ENCODE results near the gene PDLIM1. TPM values are rescaled to one million over a fixed set of nuclear protein-coding genes. Genes with fewer than 3 reads are reported as not detected.

Gene PDLIM1
- total and polyA plus RNA-seq, 8 donors = 44.1 to 120 (median 55.9) TPM

GRCh38 chr10:95264227-95265051, 26.4 kb downstream of the PDLIM1 start:
- Histone ChIP-seq H3K4me1 (peaks cover 7 to 33% (median 14%) of the 10 kb centered on the region in 3 donors), H3K27me3 (no peaks in the 10 kb centered on the region), H3K4me3 (no peak overlapping the region), H3K9me3 (no peaks in the 10 kb centered on the region), H3K36me3 (peaks cover 0 to 13% (median 3%) of the 10 kb centered on the region in 3 donors), H3K27ac (peak overlapping the region in 1 of 4 donors; percentile 7)
- intact Hi-C loops (cut with DNase I) = no loop called here
- WGBS, 2 donors = 75% methylated on average over 6 of the region's 6 CpGs
- no peak for DNase-seq
- no peak for TF ChIP-seq CTCF (IDR thresholded peaks at IDR 0.05)
- ATAC-seq = no peak
- FAIRE-seq = no peak

GRCh38 chr10:95263864-95264226, 27.0 kb downstream of the PDLIM1 start:
- intact Hi-C loops (cut with DNase I) = no loop called here
- H3K9me3 ChIP-seq = no peaks in the 10 kb centered on the region
- 83 to 90% methylated on average over 7 of the region's 7 CpGs for WGBS, 2 donors
- FAIRE-seq = no peak
- ATAC-seq = no peak
- TF ChIP-seq CTCF (IDR thresholded peaks at IDR 0.05) = no peak
- no peak overlapping the region for H3K27ac ChIP-seq
- no peak overlapping the region for H3K4me3 ChIP-seq
- peaks cover 0 to 15% (median 3%) of the 10 kb centered on the region in 3 donors for H3K36me3 ChIP-seq
- peaks cover 7 to 33% (median 14%) of the 10 kb centered on the region in 3 donors for H3K4me1 ChIP-seq
- H3K27me3 ChIP-seq = no peaks in the 10 kb centered on the region
- no peak for DNase-seq

- H3K36me3 ChIP-seq = peaks cover 0 to 17% (median 3%) of the 10 kb centered on the region in 3 donors
- no peaks in the 10 kb centered on the region for H3K27me3 ChIP-seq
- DNase-seq (no peak), FAIRE-seq (no peak), ATAC-seq (no peak)
- TF ChIP-seq CTCF (IDR thresholded peaks at IDR 0.05) = no peak
- 77 to 82% methylated on average over 5 of the region's 5 CpGs for WGBS, 2 donors
- H3K9me3 ChIP-seq = no peaks in the 10 kb centered on the region
- H3K27ac ChIP-seq = no peak overlapping the region
- peaks cover 7 to 27% (median 14%) of the 10 kb centered on the region in 3 donors for H3K4me1 ChIP-seq
- intact Hi-C loops (cut with DNase I) = no loop called here
- H3K4me3 ChIP-seq = no peak overlapping the region
These were observed 27.9 kb downstream of the PDLIM1 start for GRCh38 chr10:95262763-95263518.

GRCh38 chr10:95261926-95262325, 28.9 kb downstream of the PDLIM1 start:
- peaks cover 0 to 24% (median 3%) of the 10 kb centered on the region in 3 donors for H3K36me3 ChIP-seq
- intact Hi-C loops (cut with DNase I) = no loop called here
- H3K4me1 ChIP-seq = peaks cover 7 to 17% (median 8%) of the 10 kb centered on the region in 3 donors
- ATAC-seq = no peak
- TF ChIP-seq CTCF (IDR thresholded peaks at IDR 0.05) = no peak
- no peaks in the 10 kb centered on the region for H3K9me3 ChIP-seq
- FAIRE-seq = no peak
- WGBS, 2 donors = 94 to 100% methylated on average over 3 of the region's 3 CpGs
- H3K27ac ChIP-seq = no peak overlapping the region
- DNase-seq = no peak
- H3K4me3 ChIP-seq = no peak overlapping the region
- no peaks in the 10 kb centered on the region for H3K27me3 ChIP-seq

Data from pancreas (tissue), 10 donors.